WTC11 (cell line): ENCODE results near the gene CEACAM4. TPM values are rescaled to one million over a fixed set of nuclear protein-coding genes. Genes with fewer than 3 reads are reported as not detected.

Experiments
- ATAC-seq: fragments of 200-7000 bp; cut with Tn5 transposase; 2 replicates; pipeline ENCODE4 v1.10.0; 2021; ENCODE audit warnings: mild to moderate bottlenecking, moderate library complexity
- Bru-seq: library from RNA; stranded (reverse); fragments of 400-500 nt; gene quantifications from one replicate; lab custom pipeline; 2021; lab: Mats Ljungman, UMichigan
- CTCF ChIA-PET: fragments of 300-600 bp; sonication (Branson Sonifier 250); formaldehyde crosslinking; loops from one replicate; lab custom pipeline; 2021; ENCODE audit warnings: antibody characterized with exemption; lab: Charles Lee
- POLR2A ChIA-PET: fragments of 350-600 bp; sonication (Branson Sonifier 250); formaldehyde crosslinking; loops from one replicate; lab custom pipeline; 2021; ENCODE audit warnings: antibody characterized with exemption; lab: Charles Lee
- DNase-seq: peaks from one replicate; pipeline ENCODE4 v3.0.0; 2021; ENCODE audit warnings: low spot score
- H3K27ac Mint-ChIP-seq: 2 replicates; pipeline ENCODE4 v1.8.0; 2021; ENCODE audit warnings: mixed read lengths
- H3K27me3 Mint-ChIP-seq: 2 replicates; pipeline ENCODE4 v1.8.0; 2021; ENCODE audit warnings: low read depth, mild to moderate bottlenecking, moderate library complexity, mixed read lengths
- H3K36me3 Mint-ChIP-seq: 2 replicates; pipeline ENCODE4 v1.8.0; 2021; ENCODE audit warnings: mixed read lengths
- H3K4me1 Mint-ChIP-seq: 2 replicates; pipeline ENCODE4 v1.8.0; 2022; ENCODE audit warnings: mixed read lengths
- H3K4me3 Mint-ChIP-seq: 2 replicates; pipeline ENCODE4 v1.8.0; 2021; ENCODE audit warnings: mild to moderate bottlenecking, moderate library complexity, mixed read lengths
- H3K9me3 Mint-ChIP-seq: 2 replicates; pipeline ENCODE4 v1.8.0; 2021; ENCODE audit warnings: mixed read lengths
- ARID4B ChIP-seq: sonication (generic); formaldehyde crosslinking; IDR thresholded peaks from 2 replicates; pipeline ENCODE4 v1.8.0; 2023; ENCODE audit warnings: missing genetic modification reagents, mild to moderate bottlenecking, borderline replicate concordance
- E2F1 ChIP-seq: sonication (generic); formaldehyde crosslinking; IDR thresholded peaks from 2 replicates; pipeline ENCODE4 v1.8.0; 2022; ENCODE audit warnings: mild to moderate bottlenecking, missing genetic modification reagents
- FOXP1 ChIP-seq: sonication (generic); formaldehyde crosslinking; IDR thresholded peaks from 2 replicates; pipeline ENCODE4 v1.8.0; 2022; ENCODE audit warnings: missing genetic modification reagents, mild to moderate bottlenecking, moderate library complexity, borderline replicate concordance
- FOXP4 ChIP-seq: sonication (generic); formaldehyde crosslinking; IDR thresholded peaks from 2 replicates; pipeline ENCODE4 v1.8.0; 2022; ENCODE audit warnings: mild to moderate bottlenecking, missing genetic modification reagents
- JUN ChIP-seq: sonication (generic); formaldehyde crosslinking; IDR thresholded peaks from 2 replicates; pipeline ENCODE4 v1.8.0; 2023; ENCODE audit warnings: mild to moderate bottlenecking, missing genetic modification reagents
- KAT7 ChIP-seq: sonication (generic); formaldehyde crosslinking; IDR thresholded peaks from 2 replicates; pipeline ENCODE4 v1.8.1; 2023; ENCODE audit warnings: missing genetic modification reagents, mild to moderate bottlenecking, borderline replicate concordance
- MYBL2 ChIP-seq: sonication (generic); formaldehyde crosslinking; IDR thresholded peaks from 2 replicates; pipeline ENCODE4 v1.8.1; 2023; ENCODE audit warnings: mild to moderate bottlenecking, moderate library complexity, missing genetic modification reagents
- NFE2L1 ChIP-seq: sonication (generic); formaldehyde crosslinking; IDR thresholded peaks from 2 replicates; pipeline ENCODE4 v1.8.1; 2023; ENCODE audit warnings: missing genetic modification reagents
- NR2C2 ChIP-seq: sonication (generic); formaldehyde crosslinking; IDR thresholded peaks from 2 replicates; pipeline ENCODE4 v1.8.0; 2022; ENCODE audit warnings: mild to moderate bottlenecking, missing genetic modification reagents
- TEAD4 ChIP-seq: sonication (generic); formaldehyde crosslinking; IDR thresholded peaks from 2 replicates; pipeline ENCODE4 v1.8.0; 2022; ENCODE audit warnings: mild to moderate bottlenecking, missing genetic modification reagents
- TP53 ChIP-seq: sonication (generic); formaldehyde crosslinking; IDR thresholded peaks from 2 replicates; pipeline ENCODE4 v1.8.1; 2023; ENCODE audit warnings: mild to moderate bottlenecking, missing genetic modification reagents
- ZBTB21 ChIP-seq: sonication (generic); formaldehyde crosslinking; IDR thresholded peaks from 2 replicates; pipeline ENCODE4 v1.8.1; 2023; ENCODE audit warnings: mild to moderate bottlenecking, missing genetic modification reagents, borderline replicate concordance
- ZNF317 ChIP-seq: sonication (generic); formaldehyde crosslinking; IDR thresholded peaks from 2 replicates; pipeline ENCODE4 v1.8.1; 2023; ENCODE audit warnings: low read depth, mild to moderate bottlenecking, moderate library complexity, missing genetic modification reagents, borderline replicate concordance
- ZNF425 ChIP-seq: fragments of 250-450 bp; sonication (Bioruptor Pico); conservative IDR thresholded peaks from 2 replicates; pipeline ENCODE4 v1.9.0; 2021; ENCODE audit warnings: mild to moderate bottlenecking
- long read RNA-seq, 3 experiments: library from RNA in 1 of 3; library from capped mRNA in 1 of 3; library from polyadenylated mRNA in 1 of 3; unstranded in 2 of 3; stranded (forward) in 1 of 3; transcript quantifications; one replicate each; pipeline ENCODE4 v2.0.0, GENCODE V29; 2021
- total RNA-seq: library from RNA; stranded (reverse); gene quantifications from 3 replicates; pipeline ENCODE4 v1.2.3, GENCODE V29; 2021
- TF ChIP-seq, protein P1 (sequence below): sonication (generic); formaldehyde crosslinking; IDR thresholded peaks from 2 replicates; pipeline ENCODE4 v1.8.1; 2022; ENCODE audit warnings: low read depth, mild to moderate bottlenecking, moderate library complexity, missing genetic modification reagents, borderline replicate concordance
- TF ChIP-seq, protein P2 (sequence below): fragments of 250-450 bp; sonication (Bioruptor Pico); IDR thresholded peaks from 2 replicates; pipeline ENCODE4 v1.9.0; 2021; ENCODE audit warnings: mild to moderate bottlenecking
- TF ChIP-seq, protein P3 (sequence below): sonication (generic); formaldehyde crosslinking; IDR thresholded peaks from 2 replicates; pipeline ENCODE4 v1.8.0; 2023; ENCODE audit warnings: mild to moderate bottlenecking, missing genetic modification reagents

CEACAM4 gene
- total RNA-seq: not detected in 3 replicates
- not detected for Bru-seq, nascent RNA
- long read RNA-seq, experiment 1: 0 reads
- long read RNA-seq, experiment 2: 0 reads
- long read RNA-seq, experiment 3: 0 reads

GRCh38 chr19:41626877-41627276 is at the start of gene CEACAM4:
Gene CEACAM4 (minus strand): TSS chr19:41627074. CDS start chr19:41626963, 111 bp downstream.
- ATAC-seq (no peak), DNase-seq (no peak)
- ChIA-PET POLR2A (no interaction called here), CTCF (no interaction called here)
- 0 out of 2 replicates have a peak, but pooled peaks cover 3% of the 10 kb centered on the region for H3K36me3 Mint-ChIP-seq
- no peaks in the 10 kb centered on the region for H3K4me1 Mint-ChIP-seq
- H3K9me3 Mint-ChIP-seq: peaks cover 18% of the 10 kb centered on the region
- peaks cover 11% of the 10 kb centered on the region for H3K27me3 Mint-ChIP-seq
- no peak within 1 kb of the TSS for H3K4me3 Mint-ChIP-seq
- H3K27ac Mint-ChIP-seq: no peak within 1 kb of the TSS
- no peak for TF ChIP-seq FOXP4 (CRISPR knock-in tag)
- TF ChIP-seq, protein P1, sequence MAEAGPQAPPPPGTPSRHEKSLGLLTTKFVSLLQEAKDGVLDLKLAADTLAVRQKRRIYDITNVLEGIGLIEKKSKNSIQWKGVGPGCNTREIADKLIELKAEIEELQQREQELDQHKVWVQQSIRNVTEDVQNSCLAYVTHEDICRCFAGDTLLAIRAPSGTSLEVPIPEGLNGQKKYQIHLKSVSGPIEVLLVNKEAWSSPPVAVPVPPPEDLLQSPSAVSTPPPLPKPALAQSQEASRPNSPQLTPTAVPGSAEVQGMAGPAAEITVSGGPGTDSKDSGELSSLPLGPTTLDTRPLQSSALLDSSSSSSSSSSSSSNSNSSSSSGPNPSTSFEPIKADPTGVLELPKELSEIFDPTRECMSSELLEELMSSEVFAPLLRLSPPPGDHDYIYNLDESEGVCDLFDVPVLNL (CRISPR knock-in tag): no peak
- TF ChIP-seq ARID4B (CRISPR knock-in tag): no peak
- TF ChIP-seq ZNF425: no peak
- TF ChIP-seq FOXP1 (CRISPR knock-in tag): no peak
- no peak for TF ChIP-seq KAT7 (CRISPR knock-in tag)
- no peak for TF ChIP-seq TP53 (CRISPR knock-in tag)
- no peak for TF ChIP-seq ZNF317 (CRISPR knock-in tag)
- TF ChIP-seq, all 79 proteins: peak for 0

- POLR2A ChIA-PET: no interaction called here
- TF ChIP-seq, protein P2, sequence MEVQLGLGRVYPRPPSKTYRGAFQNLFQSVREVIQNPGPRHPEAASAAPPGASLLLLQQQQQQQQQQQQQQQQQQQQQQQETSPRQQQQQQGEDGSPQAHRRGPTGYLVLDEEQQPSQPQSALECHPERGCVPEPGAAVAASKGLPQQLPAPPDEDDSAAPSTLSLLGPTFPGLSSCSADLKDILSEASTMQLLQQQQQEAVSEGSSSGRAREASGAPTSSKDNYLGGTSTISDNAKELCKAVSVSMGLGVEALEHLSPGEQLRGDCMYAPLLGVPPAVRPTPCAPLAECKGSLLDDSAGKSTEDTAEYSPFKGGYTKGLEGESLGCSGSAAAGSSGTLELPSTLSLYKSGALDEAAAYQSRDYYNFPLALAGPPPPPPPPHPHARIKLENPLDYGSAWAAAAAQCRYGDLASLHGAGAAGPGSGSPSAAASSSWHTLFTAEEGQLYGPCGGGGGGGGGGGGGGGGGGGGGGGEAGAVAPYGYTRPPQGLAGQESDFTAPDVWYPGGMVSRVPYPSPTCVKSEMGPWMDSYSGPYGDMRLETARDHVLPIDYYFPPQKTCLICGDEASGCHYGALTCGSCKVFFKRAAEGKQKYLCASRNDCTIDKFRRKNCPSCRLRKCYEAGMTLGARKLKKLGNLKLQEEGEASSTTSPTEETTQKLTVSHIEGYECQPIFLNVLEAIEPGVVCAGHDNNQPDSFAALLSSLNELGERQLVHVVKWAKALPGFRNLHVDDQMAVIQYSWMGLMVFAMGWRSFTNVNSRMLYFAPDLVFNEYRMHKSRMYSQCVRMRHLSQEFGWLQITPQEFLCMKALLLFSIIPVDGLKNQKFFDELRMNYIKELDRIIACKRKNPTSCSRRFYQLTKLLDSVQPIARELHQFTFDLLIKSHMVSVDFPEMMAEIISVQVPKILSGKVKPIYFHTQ: no peak
- TF ChIP-seq, protein P3, sequence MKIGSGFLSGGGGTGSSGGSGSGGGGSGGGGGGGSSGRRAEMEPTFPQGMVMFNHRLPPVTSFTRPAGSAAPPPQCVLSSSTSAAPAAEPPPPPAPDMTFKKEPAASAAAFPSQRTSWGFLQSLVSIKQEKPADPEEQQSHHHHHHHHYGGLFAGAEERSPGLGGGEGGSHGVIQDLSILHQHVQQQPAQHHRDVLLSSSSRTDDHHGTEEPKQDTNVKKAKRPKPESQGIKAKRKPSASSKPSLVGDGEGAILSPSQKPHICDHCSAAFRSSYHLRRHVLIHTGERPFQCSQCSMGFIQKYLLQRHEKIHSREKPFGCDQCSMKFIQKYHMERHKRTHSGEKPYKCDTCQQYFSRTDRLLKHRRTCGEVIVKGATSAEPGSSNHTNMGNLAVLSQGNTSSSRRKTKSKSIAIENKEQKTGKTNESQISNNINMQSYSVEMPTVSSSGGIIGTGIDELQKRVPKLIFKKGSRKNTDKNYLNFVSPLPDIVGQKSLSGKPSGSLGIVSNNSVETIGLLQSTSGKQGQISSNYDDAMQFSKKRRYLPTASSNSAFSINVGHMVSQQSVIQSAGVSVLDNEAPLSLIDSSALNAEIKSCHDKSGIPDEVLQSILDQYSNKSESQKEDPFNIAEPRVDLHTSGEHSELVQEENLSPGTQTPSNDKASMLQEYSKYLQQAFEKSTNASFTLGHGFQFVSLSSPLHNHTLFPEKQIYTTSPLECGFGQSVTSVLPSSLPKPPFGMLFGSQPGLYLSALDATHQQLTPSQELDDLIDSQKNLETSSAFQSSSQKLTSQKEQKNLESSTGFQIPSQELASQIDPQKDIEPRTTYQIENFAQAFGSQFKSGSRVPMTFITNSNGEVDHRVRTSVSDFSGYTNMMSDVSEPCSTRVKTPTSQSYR (CRISPR knock-in tag): no peak
- no peak for TF ChIP-seq JUN
- TF ChIP-seq E2F1 (CRISPR knock-in tag): no peak
- TF ChIP-seq NR2C2 (CRISPR knock-in tag): no peak
- no peak for TF ChIP-seq ZBTB21 (CRISPR knock-in tag)
- no peak for TF ChIP-seq MYBL2 (CRISPR knock-in tag)
- TF ChIP-seq NFE2L1 (CRISPR knock-in tag): no peak
- no peak for TF ChIP-seq TEAD4
Observed at GRCh38 chr19:41671486-41671885, 44.6 kb upstream of the CEACAM4 start.

More at GRCh38 chr19:41671486-41671885, 44.6 kb upstream of the CEACAM4 start:
- H3K9me3 Mint-ChIP-seq: peaks cover 27% of the 10 kb centered on the region
- H3K4me3 Mint-ChIP-seq: no peak overlapping the region
- CTCF ChIA-PET: interaction anchor here (1.4 kb wide), 2 partner anchors 30 to 35 kb away, joined by 4 read pairs; no protein-coding TSS in a partner anchor
- H3K36me3 Mint-ChIP-seq: no peaks in the 10 kb centered on the region
- peaks cover 64% of the 10 kb centered on the region for H3K27me3 Mint-ChIP-seq
- no peak overlapping the region for H3K27ac Mint-ChIP-seq
- ATAC-seq (no peak), DNase-seq (no peak)
- H3K4me1 Mint-ChIP-seq: no peaks in the 10 kb centered on the region
